ENCODE data around the gene PCDH9. TPM values are rescaled to one million over a fixed set of nuclear protein-coding genes. Genes with fewer than 3 reads are reported as not detected.

The PCDH9 gene
- total RNA-seq, 4 donors from 2014 or later: 0.37 to 2.4 (median 1.5) TPM

- H3K27me3 ChIP-seq: no peaks in the 10 kb centered on the region
- H3K27ac ChIP-seq: no peak overlapping the region
- no peak for TF ChIP-seq POLR2A (IDR thresholded peaks at IDR 0.05)
- no peak for TF ChIP-seq CTCF (IDR thresholded peaks at IDR 0.05)
- TF ChIP-seq EP300 (IDR thresholded peaks at IDR 0.05; ENCODE audit: low read depth): no peak
- no peak for TF ChIP-seq POLR2AphosphoS5 (IDR thresholded peaks at IDR 0.05)
- peaks cover 0 to 4% (median 0%) of the 10 kb centered on the region in 4 donors for H3K4me1 ChIP-seq
- no peaks in the 10 kb centered on the region for H3K9me3 ChIP-seq
- intact Hi-C loops (cut with DNase I; ENCODE audit: low total_unique reads): no loop called here
- WGBS, 2 donors (ENCODE audit: low coverage in 1 of 2): 93 to 96% methylated on average over 5 to 23 of the region's 26 CpGs
- in situ Hi-C loops (cut with MboI; ENCODE audit: low pct_ligation_motif_present in 1 of 4, low pct_unique_long_range_greater_than_20kb in 1 of 4, low sequenced_read_pairs in 3 of 4): no loop called here
- H3K4me3 ChIP-seq: no peak overlapping the region
- DNase-seq: no peak
- H3K36me3 ChIP-seq: no peaks in the 10 kb centered on the region
Measured at GRCh38 chr13:66560991-66561390, 669.1 kb downstream of the PCDH9 start.

DNA sequence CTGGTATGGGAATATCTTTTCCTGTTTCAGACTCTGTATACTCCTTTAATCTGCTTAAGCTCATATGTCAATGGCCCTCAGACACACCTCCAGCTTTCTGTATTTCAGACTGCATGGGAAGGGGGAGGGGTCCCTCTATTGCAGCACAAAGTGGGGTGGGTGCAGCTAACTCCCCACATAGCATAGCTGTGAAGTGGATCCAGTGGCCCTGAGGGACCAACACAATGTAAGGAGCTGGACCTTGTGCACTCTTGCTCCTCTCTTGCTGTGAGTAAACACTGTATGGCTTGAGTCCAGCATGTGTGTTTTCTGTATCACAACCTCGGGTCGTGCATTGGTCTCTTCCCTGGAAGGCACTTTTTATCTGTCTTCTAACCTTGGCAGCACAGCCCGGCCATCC, 669.9 kb downstream of the PCDH9 start:
- H3K4me3 ChIP-seq: no peak overlapping the region
- in situ Hi-C loops (cut with MboI; ENCODE audit: low pct_ligation_motif_present in 1 of 4, low pct_unique_long_range_greater_than_20kb in 1 of 4, low sequenced_read_pairs in 3 of 4): no loop called here
- TF ChIP-seq POLR2AphosphoS5 (IDR thresholded peaks at IDR 0.05): no peak

GRCh38 chr13:66559093-66559492, 671.0 kb downstream of the PCDH9 start:
- intact Hi-C loops (cut with DNase I; ENCODE audit: low total_unique reads) (no loop called here), in situ Hi-C loops (cut with MboI; ENCODE audit: low pct_ligation_motif_present in 1 of 4, low pct_unique_long_range_greater_than_20kb in 1 of 4, low sequenced_read_pairs in 3 of 4) (no loop called here)
- no peak for DNase-seq
- Histone ChIP-seq H3K9me3 (no peaks in the 10 kb centered on the region), H3K27ac (no peak overlapping the region), H3K27me3 (no peaks in the 10 kb centered on the region), H3K4me1 (peaks cover 0 to 4% (median 0%) of the 10 kb centered on the region in 4 donors), H3K36me3 (no peaks in the 10 kb centered on the region), H3K4me3 (no peak overlapping the region)
- TF ChIP-seq EP300 (IDR thresholded peaks at IDR 0.05; ENCODE audit: low read depth) (no peak), POLR2A (IDR thresholded peaks at IDR 0.05) (no peak), CTCF (IDR thresholded peaks at IDR 0.05) (no peak), POLR2AphosphoS5 (IDR thresholded peaks at IDR 0.05) (no peak)

More for the DNA sequence above, 669.9 kb downstream of the PCDH9 start:
- H3K36me3 ChIP-seq: no peaks in the 10 kb centered on the region
- H3K27me3 ChIP-seq: no peaks in the 10 kb centered on the region
- intact Hi-C loops (cut with DNase I; ENCODE audit: low total_unique reads): no loop called here
- H3K4me1 ChIP-seq: peaks cover 0 to 4% (median 0%) of the 10 kb centered on the region in 4 donors
- no peaks in the 10 kb centered on the region for H3K9me3 ChIP-seq
- no peak overlapping the region for H3K27ac ChIP-seq
- DNase-seq: no peak
- 40 to 62% methylated on average over 3 of the region's 3 CpGs for WGBS, 2 donors (ENCODE audit: low coverage in 1 of 2)

DNA sequence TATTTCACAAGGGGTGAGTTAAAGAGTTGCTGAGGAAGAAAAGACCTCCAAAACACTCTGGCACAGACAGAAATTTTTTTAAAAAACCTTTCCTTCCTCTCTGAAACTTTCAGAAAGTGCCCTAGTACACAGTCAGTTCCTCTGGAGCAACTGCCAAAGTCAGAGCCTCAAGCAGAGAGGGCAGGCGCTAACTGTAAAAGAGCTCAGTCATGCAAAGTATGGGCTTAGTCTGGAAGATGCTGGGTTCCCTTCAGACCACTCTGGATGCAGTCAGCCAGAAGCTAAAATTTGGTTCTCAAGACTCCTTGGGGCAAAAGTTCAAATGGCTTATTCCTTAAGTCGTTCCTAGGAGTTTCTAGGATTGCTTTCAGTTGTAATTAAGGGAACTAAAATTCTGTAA, 671.6 kb downstream of the PCDH9 start:
- no peak for DNase-seq
- in situ Hi-C loops (cut with MboI; ENCODE audit: low pct_ligation_motif_present in 1 of 4, low pct_unique_long_range_greater_than_20kb in 1 of 4, low sequenced_read_pairs in 3 of 4) (no loop called here), intact Hi-C loops (cut with DNase I; ENCODE audit: low total_unique reads) (no loop called here)
- Histone ChIP-seq H3K9me3 (no peaks in the 10 kb centered on the region), H3K36me3 (no peaks in the 10 kb centered on the region), H3K27me3 (no peaks in the 10 kb centered on the region), H3K4me1 (peaks cover 0 to 4% (median 0%) of the 10 kb centered on the region in 4 donors), H3K27ac (no peak overlapping the region), H3K4me3 (no peak overlapping the region)
- no peak for TF ChIP-seq POLR2A (IDR thresholded peaks at IDR 0.05)
- WGBS, 2 donors (ENCODE audit: low coverage in 1 of 2): 33 to 63% methylated on average over 1 to 2 of the region's 2 CpGs

DNA sequence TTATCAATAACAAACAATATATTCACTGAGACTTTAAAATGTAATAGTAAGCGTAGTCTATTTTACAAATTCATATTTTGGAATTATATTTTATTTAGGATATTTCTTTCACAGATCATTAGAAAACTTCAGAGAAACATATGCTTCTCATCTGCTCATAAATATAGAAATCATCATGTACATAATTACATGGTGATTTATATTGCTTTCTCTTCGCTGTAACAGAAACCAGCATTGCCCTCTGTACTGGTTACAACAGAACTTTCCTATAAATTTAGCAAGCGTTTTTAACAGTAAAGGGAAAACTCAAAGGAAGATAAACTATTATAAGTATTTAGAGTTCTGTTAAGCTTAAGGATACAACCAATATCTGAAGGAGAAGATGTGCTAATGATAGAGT, 672.8 kb downstream of the PCDH9 start:
- no peak for DNase-seq
- no peaks in the 10 kb centered on the region for H3K36me3 ChIP-seq
- intact Hi-C loops (cut with DNase I; ENCODE audit: low total_unique reads) (no loop called here), in situ Hi-C loops (cut with MboI; ENCODE audit: low pct_ligation_motif_present in 1 of 4, low pct_unique_long_range_greater_than_20kb in 1 of 4, low sequenced_read_pairs in 3 of 4) (no loop called here)
- peaks cover 0 to 4% (median 0%) of the 10 kb centered on the region in 4 donors for H3K4me1 ChIP-seq
- 74 to 79% methylated on average over 3 of the region's 3 CpGs for WGBS, 2 donors (ENCODE audit: low coverage in 1 of 2)
- no peak overlapping the region for H3K4me3 ChIP-seq
- H3K9me3 ChIP-seq: no peaks in the 10 kb centered on the region
- H3K27me3 ChIP-seq: no peaks in the 10 kb centered on the region
- no peak overlapping the region for H3K27ac ChIP-seq
- no peak for TF ChIP-seq POLR2A (IDR thresholded peaks at IDR 0.05)
- TF ChIP-seq CTCF (IDR thresholded peaks at IDR 0.05): no peak
- TF ChIP-seq EP300 (IDR thresholded peaks at IDR 0.05; ENCODE audit: low read depth): no peak
- TF ChIP-seq POLR2AphosphoS5 (IDR thresholded peaks at IDR 0.05): no peak
